Raji (cell line): ENCODE data around the gene KIRREL2.

ENCODE experiments used
- POLR2A ChIP-seq: IDR thresholded peaks from 2 replicates; pipeline ENCODE4 v1.6.1; 2011; ENCODE audit warnings: low read depth, low read length, control low read depth; ENCODE audit not compliant: insufficient read depth

KIRREL2 gene

GRCh38 chr19:35856546-35857149 lies at the start of gene KIRREL2:
Gene KIRREL2, plus strand, starts transcription at chr19:35856911. Its CDS starts 209 bp downstream, at chr19:35857120.
- TF ChIP-seq POLR2A: no peak

- TF ChIP-seq POLR2A: no peak
These were observed 49.1 kb upstream of the KIRREL2 start for GRCh38 chr19:35807633-35808032.

GRCh38 chr19:35811317-35812219 lies 45.1 kb upstream of the KIRREL2 start:
- no peak for TF ChIP-seq POLR2A

GRCh38 chr19:35812220-35813042 lies 44.3 kb upstream of the KIRREL2 start, which contains the start of gene PRODH2:
Gene PRODH2, minus strand, starts transcription at chr19:35812845. Its CDS starts 40 bp downstream, at chr19:35812805.
- no peak for TF ChIP-seq POLR2A

GRCh38 chr19:35813043-35813890 lies 43.4 kb upstream of the KIRREL2 start:
- no peak for TF ChIP-seq POLR2A

- no peak for TF ChIP-seq POLR2A
These were observed 40.4 kb upstream of the KIRREL2 start for GRCh38 chr19:35816262-35816661.

GRCh38 chr19:35816846-35817245 lies 39.9 kb upstream of the KIRREL2 start:
- no peak for TF ChIP-seq POLR2A

- no peak for TF ChIP-seq POLR2A
These were observed 38.3 kb upstream of the KIRREL2 start for GRCh38 chr19:35818445-35818844.

GRCh38 chr19:35822579-35822978 lies 34.1 kb upstream of the KIRREL2 start:
- no peak for TF ChIP-seq POLR2A

- no peak for TF ChIP-seq POLR2A
These were observed 32.6 kb upstream of the KIRREL2 start for GRCh38 chr19:35824150-35824549.

GRCh38 chr19:35828692-35829301 lies 27.9 kb upstream of the KIRREL2 start:
- TF ChIP-seq POLR2A: no peak

- no peak for TF ChIP-seq POLR2A
These were observed 25.7 kb upstream of the KIRREL2 start for GRCh38 chr19:35830986-35831385.

- TF ChIP-seq POLR2A: no peak
These were observed 24.7 kb upstream of the KIRREL2 start for GRCh38 chr19:35832054-35832453.

- no peak for TF ChIP-seq POLR2A
These were observed 22.7 kb upstream of the KIRREL2 start for GRCh38 chr19:35833972-35834371.
